SK-N-SH (cell line): Measurements from ENCODE around the gene GHR.

Experiments used
- EZH2phosphoT487 ChIP-seq: fragments of 200-600 bp; sonication (generic); IDR thresholded peaks from 2 replicates; pipeline ENCODE4 v1.6.1; 2017; ENCODE audit warnings: low read depth, mixed run types, mild to moderate bottlenecking, antibody characterized with exemption, moderate library complexity, borderline replicate concordance
- FOXJ3 ChIP-seq: sonication (generic); formaldehyde crosslinking; IDR thresholded peaks from 2 replicates; pipeline ENCODE4 v1.5.1; 2020; ENCODE audit warnings: mild to moderate bottlenecking, missing genetic modification reagents
- GATA2 ChIP-seq: sonication (generic); formaldehyde crosslinking; IDR thresholded peaks from 2 replicates; pipeline ENCODE4 v1.5.0; 2020; ENCODE audit warnings: mild to moderate bottlenecking, missing genetic modification reagents
- TF ChIP-seq, protein P1 (sequence below): fragments of 150-350 bp; IDR thresholded peaks from 2 replicates; pipeline ENCODE4 v1.6.1; 2017; ENCODE audit warnings: antibody characterized with exemption, low read length, low read depth, borderline replicate concordance
- TF ChIP-seq, protein P2 (sequence below): fragments of 200-600 bp; sonication (generic); IDR thresholded peaks from 2 replicates; pipeline ENCODE4 v1.6.1; 2017; ENCODE audit warnings: antibody characterized with exemption, mild to moderate bottlenecking, moderate library complexity
- TF ChIP-seq, protein P3 (sequence below): IDR thresholded peaks from 2 replicates; pipeline ENCODE4 v1.6.1; 2012; ENCODE audit warnings: mild to moderate bottlenecking, low read depth, low read length, moderate library complexity
- TF ChIP-seq, protein P4 (sequence below): IDR thresholded peaks from 2 replicates; pipeline ENCODE4 v1.4.0; 2012; ENCODE audit warnings: low read depth, borderline replicate concordance
- TF ChIP-seq, protein P5 (sequence below): IDR thresholded peaks from 2 replicates; pipeline ENCODE4 v1.4.0; 2012; ENCODE audit warnings: low read depth

DNA sequence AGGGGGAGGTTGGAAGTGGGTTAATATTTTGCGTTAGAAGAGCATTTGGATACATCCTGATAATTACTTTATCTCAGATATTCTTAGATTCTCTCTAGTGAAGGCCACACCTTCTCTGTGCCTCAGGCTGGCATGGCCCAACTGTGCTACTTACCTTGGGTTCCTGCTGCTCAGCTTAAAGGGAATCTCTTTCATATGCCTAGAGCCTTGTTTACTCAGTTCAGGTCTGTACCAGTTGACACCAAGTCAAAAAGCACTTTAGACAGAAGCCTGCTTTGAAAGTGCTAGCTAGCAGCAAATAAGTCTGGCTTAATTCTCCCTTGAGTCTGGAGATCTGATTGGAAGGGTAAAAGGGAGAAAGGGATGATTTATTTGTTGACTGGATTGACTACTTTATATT lies 74.8 kb downstream of the GHR start:
- TF ChIP-seq, protein P1, sequence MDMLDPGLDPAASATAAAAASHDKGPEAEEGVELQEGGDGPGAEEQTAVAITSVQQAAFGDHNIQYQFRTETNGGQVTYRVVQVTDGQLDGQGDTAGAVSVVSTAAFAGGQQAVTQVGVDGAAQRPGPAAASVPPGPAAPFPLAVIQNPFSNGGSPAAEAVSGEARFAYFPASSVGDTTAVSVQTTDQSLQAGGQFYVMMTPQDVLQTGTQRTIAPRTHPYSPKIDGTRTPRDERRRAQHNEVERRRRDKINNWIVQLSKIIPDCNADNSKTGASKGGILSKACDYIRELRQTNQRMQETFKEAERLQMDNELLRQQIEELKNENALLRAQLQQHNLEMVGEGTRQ: no peak
- TF ChIP-seq, protein P2, sequence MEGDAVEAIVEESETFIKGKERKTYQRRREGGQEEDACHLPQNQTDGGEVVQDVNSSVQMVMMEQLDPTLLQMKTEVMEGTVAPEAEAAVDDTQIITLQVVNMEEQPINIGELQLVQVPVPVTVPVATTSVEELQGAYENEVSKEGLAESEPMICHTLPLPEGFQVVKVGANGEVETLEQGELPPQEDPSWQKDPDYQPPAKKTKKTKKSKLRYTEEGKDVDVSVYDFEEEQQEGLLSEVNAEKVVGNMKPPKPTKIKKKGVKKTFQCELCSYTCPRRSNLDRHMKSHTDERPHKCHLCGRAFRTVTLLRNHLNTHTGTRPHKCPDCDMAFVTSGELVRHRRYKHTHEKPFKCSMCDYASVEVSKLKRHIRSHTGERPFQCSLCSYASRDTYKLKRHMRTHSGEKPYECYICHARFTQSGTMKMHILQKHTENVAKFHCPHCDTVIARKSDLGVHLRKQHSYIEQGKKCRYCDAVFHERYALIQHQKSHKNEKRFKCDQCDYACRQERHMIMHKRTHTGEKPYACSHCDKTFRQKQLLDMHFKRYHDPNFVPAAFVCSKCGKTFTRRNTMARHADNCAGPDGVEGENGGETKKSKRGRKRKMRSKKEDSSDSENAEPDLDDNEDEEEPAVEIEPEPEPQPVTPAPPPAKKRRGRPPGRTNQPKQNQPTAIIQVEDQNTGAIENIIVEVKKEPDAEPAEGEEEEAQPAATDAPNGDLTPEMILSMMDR: no peak
- TF ChIP-seq FOXJ3 (CRISPR knock-in tag): no peak
- TF ChIP-seq, protein P3, sequence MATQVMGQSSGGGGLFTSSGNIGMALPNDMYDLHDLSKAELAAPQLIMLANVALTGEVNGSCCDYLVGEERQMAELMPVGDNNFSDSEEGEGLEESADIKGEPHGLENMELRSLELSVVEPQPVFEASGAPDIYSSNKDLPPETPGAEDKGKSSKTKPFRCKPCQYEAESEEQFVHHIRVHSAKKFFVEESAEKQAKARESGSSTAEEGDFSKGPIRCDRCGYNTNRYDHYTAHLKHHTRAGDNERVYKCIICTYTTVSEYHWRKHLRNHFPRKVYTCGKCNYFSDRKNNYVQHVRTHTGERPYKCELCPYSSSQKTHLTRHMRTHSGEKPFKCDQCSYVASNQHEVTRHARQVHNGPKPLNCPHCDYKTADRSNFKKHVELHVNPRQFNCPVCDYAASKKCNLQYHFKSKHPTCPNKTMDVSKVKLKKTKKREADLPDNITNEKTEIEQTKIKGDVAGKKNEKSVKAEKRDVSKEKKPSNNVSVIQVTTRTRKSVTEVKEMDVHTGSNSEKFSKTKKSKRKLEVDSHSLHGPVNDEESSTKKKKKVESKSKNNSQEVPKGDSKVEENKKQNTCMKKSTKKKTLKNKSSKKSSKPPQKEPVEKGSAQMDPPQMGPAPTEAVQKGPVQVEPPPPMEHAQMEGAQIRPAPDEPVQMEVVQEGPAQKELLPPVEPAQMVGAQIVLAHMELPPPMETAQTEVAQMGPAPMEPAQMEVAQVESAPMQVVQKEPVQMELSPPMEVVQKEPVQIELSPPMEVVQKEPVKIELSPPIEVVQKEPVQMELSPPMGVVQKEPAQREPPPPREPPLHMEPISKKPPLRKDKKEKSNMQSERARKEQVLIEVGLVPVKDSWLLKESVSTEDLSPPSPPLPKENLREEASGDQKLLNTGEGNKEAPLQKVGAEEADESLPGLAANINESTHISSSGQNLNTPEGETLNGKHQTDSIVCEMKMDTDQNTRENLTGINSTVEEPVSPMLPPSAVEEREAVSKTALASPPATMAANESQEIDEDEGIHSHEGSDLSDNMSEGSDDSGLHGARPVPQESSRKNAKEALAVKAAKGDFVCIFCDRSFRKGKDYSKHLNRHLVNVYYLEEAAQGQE: no peak
- no peak for TF ChIP-seq GATA2 (CRISPR knock-in tag)
- TF ChIP-seq EZH2phosphoT487: no peak
- TF ChIP-seq, protein P4, sequence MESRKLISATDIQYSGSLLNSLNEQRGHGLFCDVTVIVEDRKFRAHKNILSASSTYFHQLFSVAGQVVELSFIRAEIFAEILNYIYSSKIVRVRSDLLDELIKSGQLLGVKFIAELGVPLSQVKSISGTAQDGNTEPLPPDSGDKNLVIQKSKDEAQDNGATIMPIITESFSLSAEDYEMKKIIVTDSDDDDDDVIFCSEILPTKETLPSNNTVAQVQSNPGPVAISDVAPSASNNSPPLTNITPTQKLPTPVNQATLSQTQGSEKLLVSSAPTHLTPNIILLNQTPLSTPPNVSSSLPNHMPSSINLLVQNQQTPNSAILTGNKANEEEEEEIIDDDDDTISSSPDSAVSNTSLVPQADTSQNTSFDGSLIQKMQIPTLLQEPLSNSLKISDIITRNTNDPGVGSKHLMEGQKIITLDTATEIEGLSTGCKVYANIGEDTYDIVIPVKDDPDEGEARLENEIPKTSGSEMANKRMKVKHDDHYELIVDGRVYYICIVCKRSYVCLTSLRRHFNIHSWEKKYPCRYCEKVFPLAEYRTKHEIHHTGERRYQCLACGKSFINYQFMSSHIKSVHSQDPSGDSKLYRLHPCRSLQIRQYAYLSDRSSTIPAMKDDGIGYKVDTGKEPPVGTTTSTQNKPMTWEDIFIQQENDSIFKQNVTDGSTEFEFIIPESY: no peak
- TF ChIP-seq, protein P5, sequence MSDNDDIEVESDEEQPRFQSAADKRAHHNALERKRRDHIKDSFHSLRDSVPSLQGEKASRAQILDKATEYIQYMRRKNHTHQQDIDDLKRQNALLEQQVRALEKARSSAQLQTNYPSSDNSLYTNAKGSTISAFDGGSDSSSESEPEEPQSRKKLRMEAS: no peak
